AML-193 (cell line): ENCODE data around the gene GLIS1.

Source experiments
- DNase-seq, 2 experiments: peaks; one replicate each; lab custom pipeline; 2025; lab: John Stamatoyannopoulos, UW

GLIS1 gene

DNA sequence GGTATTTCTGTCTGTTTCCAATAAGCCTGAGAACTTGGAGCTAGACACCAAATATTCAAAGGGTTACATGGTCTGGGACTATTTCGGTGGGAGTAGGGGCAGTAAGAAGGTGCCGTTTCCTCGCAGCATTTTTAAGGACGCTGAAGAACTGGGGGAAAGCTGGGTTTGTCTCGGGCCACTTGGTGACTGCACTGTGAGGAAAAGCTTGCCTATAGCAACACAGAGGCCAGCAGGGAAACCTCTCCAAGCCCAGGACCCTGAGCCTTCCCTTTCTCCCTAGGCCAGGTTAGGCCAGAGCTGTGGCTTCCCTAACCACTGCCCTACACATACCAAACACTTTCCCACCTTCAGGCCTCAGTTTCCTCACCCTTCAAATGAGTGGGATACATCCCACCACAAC, 3.3 kb downstream of the GLIS1 start:
- no peak for DNase-seq

DNA sequence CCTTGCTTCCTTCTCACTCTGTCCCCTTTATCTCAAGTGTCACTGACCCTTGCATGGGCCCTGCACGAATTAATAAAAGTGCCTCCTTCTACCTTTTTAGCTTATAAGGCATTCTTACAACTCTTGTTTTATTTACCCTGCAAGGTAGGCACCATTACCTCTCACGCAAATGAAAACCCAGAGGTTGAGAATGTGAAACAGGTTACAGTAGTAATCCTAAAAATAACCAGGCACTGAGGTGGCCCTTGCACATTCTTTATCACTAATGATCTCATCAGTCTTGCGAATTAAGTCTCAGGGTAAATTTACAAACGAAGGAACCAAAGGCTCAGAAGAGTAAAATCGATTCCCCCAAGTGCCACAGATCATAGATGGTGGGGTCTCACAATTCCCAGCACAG, 3.7 kb downstream of the GLIS1 start:
- DNase-seq = no peak

DNA sequence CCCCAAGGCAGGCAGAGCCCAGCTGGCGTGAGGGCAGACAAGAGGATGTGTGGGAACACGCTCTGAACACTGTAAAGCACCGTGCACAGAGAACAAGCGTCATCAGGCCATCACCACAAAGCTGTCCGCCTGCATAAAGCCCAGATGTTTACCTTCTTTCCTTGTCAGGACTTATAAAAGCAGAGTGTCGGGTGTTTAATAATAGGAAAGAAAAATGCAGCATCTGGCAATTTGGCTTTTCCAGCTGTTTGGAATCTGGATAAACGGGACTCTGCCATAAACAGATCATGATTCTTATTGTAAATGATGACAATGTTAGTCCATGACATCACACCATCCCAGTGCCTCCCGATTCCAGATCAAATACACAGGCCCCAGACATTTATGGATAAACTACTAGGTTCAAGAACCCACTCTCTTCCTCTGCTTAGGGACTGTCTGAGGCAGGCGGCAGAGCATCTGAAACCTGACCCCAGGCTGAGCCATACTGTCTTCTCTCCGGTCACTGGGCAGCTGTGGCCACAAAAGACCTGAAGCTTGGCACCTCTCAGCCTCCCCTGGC, 4.2 kb downstream of the GLIS1 start:
- DNase-seq = no peak

DNA sequence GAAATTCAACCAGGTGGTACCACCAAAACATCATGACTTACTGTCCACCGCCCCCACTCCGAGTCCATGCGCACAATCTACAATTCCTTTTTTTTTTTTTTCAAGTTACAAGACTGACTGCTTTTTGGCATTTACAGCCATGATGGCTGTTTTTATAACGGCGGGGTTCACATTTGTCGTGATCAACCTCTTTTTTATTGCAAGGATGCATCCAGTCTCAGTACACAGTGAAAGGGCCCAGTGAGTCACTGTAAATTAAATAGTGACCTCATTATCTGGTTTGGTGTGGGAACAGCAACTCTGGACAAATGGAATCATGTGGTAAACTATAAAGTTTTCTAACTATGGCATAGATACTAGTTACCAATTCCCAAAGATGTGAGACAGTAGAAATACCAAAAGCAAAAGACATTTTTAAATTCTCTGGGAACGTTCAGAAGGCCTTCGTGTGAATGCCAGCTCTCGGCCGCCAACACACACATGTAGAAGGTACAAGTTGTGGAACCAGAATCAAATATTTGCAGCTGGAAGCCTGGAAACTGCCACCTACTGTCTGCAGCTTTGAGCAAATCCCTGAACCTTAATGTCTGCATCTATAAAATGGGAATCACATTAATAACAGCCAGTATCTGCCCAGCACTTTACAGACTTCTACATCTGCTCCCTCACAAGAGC, 4.9 kb downstream of the GLIS1 start:
- no peak for DNase-seq

DNA sequence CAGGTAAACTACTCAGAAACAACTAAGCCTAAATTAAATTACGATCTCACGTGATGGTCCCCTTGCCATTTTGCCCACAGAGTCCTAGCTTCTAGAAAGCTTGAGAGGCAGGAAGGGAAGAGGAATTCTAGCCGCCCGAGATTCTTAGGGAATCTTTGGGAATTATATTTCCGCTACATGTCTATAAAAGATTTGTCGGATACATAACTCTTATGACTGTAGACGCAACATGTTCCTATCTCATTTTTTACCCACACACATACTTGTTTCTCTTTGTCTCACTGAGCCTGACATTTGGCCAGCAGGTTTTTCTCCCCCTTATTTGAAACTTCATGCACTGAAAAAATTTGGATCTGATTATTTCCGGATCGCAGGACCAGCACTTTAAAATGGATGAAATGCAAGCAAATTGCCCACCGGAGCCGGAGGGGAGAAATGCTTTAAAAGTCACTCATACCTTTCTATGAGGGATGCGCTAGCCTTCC, 5.5 kb downstream of the GLIS1 start:
- no peak for DNase-seq

DNA sequence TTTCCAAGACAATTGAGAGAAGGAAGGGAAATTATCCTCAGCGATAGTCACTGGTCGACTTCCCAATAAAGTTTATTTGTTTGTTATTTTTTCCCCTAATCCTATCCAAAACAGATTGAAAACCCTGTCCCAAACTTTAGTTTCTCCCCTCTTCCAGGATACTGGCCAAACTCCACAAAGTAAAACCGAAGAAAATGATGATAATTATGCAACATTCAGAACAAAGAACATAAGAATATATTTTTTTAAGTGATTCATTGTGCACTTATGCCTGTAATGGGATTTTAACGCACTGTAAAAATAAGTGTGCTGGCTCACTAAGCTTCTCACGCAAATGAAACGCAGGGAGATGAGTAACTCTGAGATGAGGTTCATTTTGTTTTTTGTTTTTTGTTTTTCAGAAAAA, 6.0 kb downstream of the GLIS1 start:
- no peak for DNase-seq

DNA sequence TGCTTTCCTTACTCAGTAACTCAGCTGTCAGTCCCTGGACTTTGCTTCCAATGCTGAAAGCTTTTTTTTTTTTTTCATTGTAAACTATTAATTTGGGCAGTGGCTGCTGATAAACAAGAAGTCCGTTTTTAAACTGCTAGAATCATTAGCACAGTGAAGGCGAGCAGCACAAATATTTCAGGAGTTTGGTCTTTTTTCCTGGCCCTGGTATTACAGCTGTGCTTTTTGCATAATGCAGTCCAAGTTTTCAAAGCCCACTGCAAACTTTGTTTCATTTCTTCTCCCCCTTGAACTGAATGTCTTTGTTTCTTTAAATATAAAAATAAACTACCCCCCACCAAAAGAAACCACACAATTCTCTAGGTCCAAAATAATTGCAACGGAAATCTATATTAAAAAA, 6.6 kb downstream of the GLIS1 start:
- no peak for DNase-seq

DNA sequence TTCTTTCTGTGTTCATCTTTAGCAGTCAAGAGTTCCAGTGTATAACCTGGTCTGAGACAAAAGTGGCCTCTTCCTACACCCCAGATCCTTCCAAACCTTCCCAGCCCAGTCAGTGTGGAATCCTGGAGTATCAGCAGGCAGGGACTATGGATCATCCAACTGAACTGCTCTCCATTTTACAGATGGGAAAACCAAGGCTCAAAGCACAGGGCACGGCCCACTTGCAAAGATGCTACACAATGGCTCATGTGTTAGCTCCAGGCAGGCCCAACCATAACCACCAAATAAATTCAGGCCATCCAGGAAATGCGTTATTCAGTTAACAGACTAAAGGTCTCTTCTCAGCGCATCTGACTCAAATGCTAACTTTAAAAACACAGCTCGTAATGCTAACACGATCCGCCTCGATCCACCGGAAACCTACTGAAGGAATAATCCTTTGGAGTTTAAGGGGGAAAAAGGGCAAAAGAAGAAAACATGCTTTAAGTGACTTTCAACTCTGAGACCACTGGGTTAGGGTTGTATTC, 7.1 kb downstream of the GLIS1 start:
- DNase-seq = no peak

DNA sequence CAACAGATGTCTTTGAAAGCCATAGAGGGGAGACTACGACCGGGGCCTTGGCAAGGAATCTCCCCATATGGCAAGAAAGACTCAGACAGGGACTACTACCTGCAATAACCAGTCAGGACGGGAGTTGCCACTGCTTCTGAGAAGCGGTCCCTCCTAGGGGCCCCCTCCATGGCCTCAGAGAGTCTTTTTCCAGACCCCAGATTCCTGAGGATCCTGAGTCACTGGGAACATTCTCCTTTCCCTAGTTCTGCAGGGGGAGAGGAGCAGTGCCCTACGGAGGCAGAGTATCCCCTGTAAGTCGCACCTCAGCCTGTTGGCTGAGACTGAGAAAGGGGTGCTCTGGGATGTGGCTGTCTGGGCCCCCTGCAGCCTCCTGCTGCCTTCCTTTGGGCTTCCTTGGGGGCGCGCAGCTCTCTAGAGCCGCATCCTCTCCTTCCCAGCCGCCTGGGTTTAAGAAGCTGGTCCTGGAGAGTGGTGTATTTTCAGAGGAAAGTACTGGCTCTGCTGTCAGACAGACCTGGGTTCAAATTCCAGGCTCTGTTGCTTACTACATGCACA, 7.8 kb downstream of the GLIS1 start:
- no peak for DNase-seq

DNA sequence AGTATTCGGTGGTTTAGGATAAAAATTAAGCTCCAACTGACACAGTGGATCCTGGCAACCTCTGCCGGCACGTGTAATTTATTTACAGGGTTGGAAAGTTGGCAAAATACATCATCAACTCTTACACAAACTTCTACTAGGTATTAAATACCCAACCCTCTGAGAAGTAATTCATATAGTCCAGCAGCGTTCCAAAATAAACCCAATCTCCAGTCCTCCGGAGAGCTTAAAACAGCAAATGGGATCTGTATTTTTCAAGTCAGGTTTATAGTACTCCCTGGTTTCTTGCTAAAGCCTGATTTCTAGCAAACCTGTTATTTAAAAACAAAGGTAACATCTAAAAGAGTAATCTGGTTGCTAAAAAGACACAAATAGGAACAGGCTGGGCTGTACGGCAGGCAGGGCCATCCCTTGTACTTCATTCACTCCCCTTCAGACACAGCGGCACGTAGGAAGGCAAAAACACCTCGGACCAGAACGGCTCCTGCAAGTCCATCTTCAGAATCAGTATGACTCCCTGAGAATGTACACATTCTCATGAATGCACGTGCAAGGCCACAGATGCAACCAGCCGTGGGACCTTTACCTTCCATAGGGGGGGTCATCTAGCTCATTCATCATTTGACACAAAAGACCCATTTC, 8.6 kb downstream of the GLIS1 start:
- DNase-seq = no peak

DNA sequence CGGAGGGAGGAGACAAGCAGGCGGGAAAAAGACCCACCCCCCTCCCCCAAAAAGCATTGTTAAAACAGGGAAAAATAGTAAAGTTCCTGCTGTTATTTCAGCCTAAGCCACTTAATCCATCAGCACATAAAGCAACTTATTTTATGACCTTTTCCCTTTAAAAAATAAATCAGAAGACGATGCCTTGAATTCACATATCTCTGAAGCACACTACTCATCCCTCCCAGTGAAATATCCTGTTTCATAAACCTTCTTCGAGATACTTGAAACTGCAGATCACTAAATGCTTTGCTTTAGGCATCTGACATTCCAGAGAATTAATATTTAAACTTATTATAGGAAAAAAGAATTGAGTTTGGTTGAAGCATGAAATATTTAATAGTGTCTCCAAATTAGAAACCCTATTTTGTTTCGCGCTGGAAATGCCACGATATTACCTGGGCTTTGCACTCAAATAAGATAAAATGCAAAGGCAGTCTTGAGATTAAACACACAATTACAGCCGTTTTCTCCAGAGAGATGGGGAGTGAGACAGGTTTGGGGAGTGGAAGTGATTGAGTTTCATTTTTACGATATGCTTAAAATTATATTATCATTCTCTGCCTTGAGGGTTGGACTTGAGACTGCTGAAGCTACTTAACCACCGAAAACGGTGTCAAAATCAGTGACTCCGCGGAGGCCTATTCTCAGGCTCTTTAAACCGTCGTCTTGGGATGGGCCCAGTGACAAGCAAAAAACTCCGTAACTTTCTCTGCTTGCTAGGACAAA, 9.3 kb downstream of the GLIS1 start:
- DNase-seq = no peak

DNA sequence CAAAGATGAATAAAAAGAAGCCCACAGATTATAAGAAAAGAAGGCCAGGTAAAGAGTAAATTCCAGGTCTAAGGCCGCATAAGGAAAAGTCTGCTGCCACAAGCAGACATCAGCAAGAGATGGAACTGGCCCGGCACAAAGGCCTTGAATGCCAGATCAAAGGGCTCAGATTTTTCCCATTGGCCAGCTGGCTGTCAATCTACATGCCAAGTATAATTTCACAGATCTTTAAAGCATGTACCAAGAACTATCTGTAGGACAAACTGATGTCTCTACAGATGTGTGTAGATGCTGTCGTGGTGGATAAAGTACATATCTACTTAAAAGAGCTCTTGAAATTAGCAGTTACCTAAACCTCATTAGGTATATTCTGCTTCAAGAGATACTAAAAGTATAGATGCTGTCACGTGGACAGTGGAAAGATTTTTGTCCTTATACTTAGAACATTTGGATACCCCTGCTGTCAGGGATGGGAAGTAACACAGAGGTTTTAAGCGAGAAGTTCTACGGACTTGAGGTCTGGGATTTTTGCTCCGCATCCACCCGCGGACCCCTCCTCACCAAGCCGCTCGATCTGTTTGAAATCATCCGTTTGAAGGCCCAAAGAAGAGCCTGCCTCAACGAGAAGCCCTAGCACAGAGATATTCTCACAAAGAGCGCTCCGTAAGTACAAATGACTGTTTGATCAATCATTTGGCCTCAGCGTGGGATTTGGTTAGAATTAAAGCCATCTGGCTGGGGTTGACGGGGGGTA, 10.1 kb downstream of the GLIS1 start:
- no peak for DNase-seq

DNA sequence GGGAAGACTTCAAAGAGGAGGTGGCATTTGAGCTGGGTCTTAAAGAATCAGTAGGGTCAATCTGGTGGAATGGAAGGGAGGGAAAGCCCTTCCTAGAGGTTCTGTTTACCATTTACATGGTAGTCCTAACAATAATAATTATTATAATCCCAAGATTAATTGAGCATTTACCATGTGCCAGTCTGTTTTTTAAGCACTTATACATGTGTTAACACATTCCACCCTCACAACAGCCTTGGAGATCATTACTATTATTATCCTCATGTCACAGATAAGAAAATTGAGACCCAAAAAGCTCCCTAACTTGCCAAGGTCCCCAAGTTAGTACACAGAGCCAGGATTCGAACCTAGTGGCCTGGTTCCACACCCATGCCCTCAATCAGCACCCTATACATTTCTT, 10.8 kb downstream of the GLIS1 start:
- DNase-seq = no peak

DNA sequence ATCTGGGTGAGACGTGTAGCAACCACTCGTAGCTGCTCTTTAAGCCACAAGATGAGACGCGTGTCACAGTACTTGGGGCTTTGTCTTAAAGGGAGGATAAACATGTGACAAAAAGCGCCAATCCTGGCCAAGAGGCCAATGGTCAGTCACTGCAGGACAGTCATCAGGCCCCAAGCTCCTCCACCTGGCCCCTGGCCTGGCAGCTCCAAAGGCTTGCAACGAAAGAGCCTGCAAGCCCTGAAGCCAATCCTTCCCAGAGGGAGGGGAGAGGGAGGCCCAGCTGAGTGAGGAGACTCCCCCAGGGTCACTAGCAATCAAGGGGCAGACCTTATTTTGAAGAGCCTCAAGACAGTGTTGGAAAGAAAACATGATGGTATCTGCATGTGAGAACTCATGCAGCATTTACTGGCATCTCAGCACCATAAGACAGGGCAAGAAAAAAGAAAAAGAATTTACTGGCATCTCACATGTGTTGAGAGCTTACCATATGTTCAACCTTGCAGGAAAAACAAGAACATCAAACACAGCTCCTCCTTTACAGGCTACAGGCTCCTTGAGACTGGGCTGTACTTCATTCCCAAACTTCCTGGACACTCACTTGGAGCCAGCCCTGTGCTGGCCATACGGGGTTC, 11.4 kb downstream of the GLIS1 start:
- DNase-seq = no peak

DNA sequence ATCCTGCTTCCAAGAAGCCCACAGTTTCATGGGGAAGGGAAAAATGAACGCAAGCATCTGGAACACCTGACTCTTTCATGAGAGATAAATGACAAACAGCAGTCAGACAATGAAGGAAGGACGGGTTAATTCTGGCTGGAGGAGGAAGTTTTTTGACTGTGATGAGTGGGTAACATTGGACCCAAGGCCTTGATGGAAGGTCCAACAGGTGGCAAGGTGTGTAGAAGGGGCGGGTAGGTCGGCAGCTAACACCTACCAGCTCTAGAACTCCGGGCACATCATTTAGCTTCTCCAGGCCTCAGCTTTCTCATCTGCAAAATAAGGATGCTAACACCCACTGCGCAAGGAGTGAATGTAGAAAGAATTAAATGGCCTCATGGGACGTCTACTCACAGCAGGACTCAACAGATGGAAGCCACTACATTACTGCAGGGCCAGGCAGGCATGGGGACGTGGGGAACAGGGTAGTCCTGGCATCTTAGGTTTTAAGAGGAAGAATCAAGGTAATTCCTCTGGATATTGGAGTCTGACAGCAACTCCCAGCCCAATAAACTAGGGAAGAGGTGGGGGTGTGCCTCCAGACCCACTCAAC, 12.9 kb downstream of the GLIS1 start:
- no peak for DNase-seq

DNA sequence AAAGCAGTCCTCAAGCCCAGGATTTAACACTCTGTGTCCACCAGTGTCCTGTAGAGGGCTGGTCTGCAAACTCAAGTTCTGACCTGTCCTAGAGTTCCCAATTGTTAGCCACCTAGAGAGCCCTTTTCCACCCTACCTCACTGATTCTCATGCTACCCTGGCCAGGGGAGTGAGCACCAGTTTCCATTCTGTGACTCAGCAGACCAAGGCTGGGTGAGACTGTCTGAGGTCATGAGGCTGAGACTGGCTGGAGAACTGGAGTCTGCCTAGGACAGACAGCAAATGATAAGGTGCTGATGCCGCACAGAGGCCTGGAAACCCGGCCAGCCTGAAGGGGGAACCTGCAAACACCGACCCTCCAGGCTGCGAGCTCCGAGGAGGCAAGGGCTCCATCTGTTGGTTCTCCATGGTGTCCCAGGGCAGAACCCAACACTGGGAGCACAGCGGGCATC, 13.7 kb downstream of the GLIS1 start:
- DNase-seq = no peak

DNA sequence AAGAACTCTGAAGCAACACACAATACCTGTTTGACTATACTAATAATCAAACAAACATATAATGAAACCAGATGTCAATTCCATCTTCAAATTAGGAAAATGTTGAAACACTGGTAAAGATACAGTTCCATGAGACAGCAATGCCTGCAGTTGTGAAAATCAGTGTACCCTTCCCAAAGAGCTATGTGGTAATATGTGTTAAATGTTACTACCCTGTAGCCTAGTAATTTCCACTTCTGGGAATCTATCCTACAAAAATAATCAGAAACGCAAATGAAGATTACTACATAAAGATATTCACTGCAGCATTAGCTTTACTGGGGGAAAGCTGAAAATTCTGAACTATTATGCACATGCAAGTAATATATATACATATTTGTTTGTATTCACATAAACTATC, 16.9 kb downstream of the GLIS1 start:
- DNase-seq = no peak

DNA sequence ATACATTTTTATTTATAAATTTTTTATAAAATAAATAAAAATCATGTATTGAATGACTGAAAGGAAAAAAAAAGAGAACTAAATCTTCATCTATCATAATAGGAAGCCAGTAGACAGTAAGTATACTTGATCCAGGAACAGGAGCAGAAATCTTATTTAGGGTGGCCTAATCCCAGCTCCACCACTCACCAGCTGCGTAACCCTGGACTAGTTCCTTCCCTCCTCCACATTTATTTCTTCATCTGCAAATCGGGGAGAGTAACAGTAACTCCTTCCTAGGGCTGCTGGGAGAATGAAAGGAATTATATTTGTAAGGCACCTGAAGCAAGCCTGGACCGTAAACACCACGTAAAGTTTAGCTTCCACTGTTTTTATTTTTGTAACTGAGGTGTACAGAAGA, 17.9 kb downstream of the GLIS1 start:
- no peak for DNase-seq

DNA sequence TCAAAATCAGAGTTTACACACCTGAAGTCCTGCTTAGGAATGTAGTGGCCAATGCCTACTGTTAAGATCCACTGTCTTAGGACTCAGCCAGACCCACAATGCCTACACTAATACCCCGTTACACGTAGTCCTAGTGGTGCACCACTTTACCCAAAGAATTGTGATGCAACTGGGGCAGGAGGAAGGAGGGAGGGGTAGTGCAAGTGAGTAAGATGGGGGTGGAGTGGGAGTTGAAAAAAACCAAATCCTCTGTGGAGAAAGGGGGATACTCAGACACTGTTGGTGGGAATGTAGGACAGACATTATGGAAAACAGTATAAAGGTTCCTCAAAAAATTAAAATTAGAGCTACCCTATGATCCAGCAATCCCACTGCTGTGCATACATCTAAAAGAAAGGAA, 19.5 kb downstream of the GLIS1 start:
- no peak for DNase-seq

DNA sequence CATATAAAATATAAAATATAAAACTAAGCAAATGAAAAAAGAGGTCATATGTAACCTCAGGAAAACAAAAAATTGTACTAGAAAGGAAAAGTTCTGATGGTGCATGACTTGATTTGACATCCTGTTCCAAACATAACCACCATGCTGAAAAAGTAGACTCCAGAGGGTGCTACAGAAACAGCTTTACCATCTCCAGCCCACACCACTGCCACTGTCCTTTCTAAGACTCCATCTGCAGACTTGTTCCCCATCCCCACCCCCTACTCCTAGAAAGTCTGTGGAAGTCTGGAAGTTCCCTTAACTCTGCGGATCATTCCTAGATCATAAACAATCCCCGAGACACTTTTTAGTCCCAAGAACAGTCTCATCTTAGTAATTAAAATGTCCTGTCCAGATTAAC, 20.5 kb downstream of the GLIS1 start:
- no peak for DNase-seq
